Liver (tissue), 9 donors: ENCODE results near the gene GABBR2. TPM values are rescaled to one million over a fixed set of nuclear protein-coding genes. Genes with fewer than 3 reads are reported as not detected.

Source experiments
- DNase-seq: peaks from one replicate; pipeline ENCODE4 v3.0.0-alpha.2; 2017; ENCODE audit warnings: low spot score
- H3K27ac ChIP-seq, 2 donors: one replicate each; pipeline ENCODE4 v1.7.0; 2013; ENCODE audit warnings: inconsistent platforms in 2 of 2, low read length in 2 of 2, control low read depth in 1 of 2, low read depth in 1 of 2, mild to moderate bottlenecking in 1 of 2
- H3K27me3 ChIP-seq, 4 donors: one replicate each; pipeline versions ENCODE4 v1.6.1 to v1.7.0; 2013; ENCODE audit warnings: low read length in 3 of 4, inconsistent platforms in 1 of 4, mild to moderate bottlenecking in 1 of 4, moderate library complexity in 1 of 4; ENCODE audit not compliant: control insufficient read depth in 4 of 4, insufficient read depth in 4 of 4
- H3K36me3 ChIP-seq, 4 donors: one replicate each; pipeline versions ENCODE4 v1.6.1 to v1.7.0; 2013; ENCODE audit warnings: low read length in 3 of 4, mild to moderate bottlenecking in 3 of 4, low read depth in 1 of 4, moderate library complexity in 1 of 4; ENCODE audit not compliant: control insufficient read depth in 4 of 4, insufficient read depth in 3 of 4
- H3K4me1 ChIP-seq, 4 donors: one replicate each; pipeline versions ENCODE4 v1.6.1 to v1.7.0; 2013; ENCODE audit warnings: low read length in 3 of 4, mild to moderate bottlenecking in 3 of 4, moderate library complexity in 1 of 4; ENCODE audit not compliant: control insufficient read depth in 4 of 4, insufficient read depth in 4 of 4
- H3K4me3 ChIP-seq, 3 donors: one replicate each; pipeline versions ENCODE4 v1.6.1 to v1.7.0; 2013; ENCODE audit warnings: low read length in 3 of 3, control low read depth in 1 of 3, low read depth in 1 of 3, mild to moderate bottlenecking in 1 of 3
- H3K9ac ChIP-seq, 2 donors: one replicate each; pipeline ENCODE4 v1.7.0; 2013; ENCODE audit warnings: low read length in 2 of 2, mild to moderate bottlenecking in 2 of 2, moderate library complexity in 2 of 2, control low read depth in 1 of 2, low read depth in 1 of 2
- H3K9me3 ChIP-seq, 4 donors: one replicate each; pipeline versions ENCODE4 v1.6.1 to v1.7.0; 2013; ENCODE audit warnings: low read length in 3 of 4; ENCODE audit not compliant: control insufficient read depth in 4 of 4
- EGR1 ChIP-seq, 2 donors: IDR thresholded peaks; 2 replicates each; pipeline ENCODE4 v1.6.1; 2016 to 2018; ENCODE audit warnings: antibody characterized with exemption in 2 of 2, low read depth in 2 of 2
- FOXA1 ChIP-seq: IDR thresholded peaks from 2 replicates; pipeline ENCODE4 v1.6.1; 2016; ENCODE audit warnings: antibody characterized with exemption
- FOXA2 ChIP-seq: IDR thresholded peaks from 2 replicates; pipeline ENCODE4 v1.6.1; 2016; ENCODE audit warnings: antibody characterized with exemption
- GABPA ChIP-seq, 2 donors: IDR thresholded peaks in 1 of 2; conservative IDR thresholded peaks in 1 of 2; 2 replicates each; pipeline ENCODE4 v1.6.1; 2016; ENCODE audit warnings: antibody characterized with exemption in 2 of 2, mild to moderate bottlenecking in 1 of 2, moderate library complexity in 1 of 2
- HNF4A ChIP-seq, 2 donors: conservative IDR thresholded peaks; 2 replicates each; pipeline ENCODE4 v1.6.1; 2016; ENCODE audit warnings: antibody characterized with exemption in 2 of 2, mild to moderate bottlenecking in 2 of 2
- HNF4G ChIP-seq: IDR thresholded peaks from 2 replicates; pipeline ENCODE4 v1.6.1; 2016; ENCODE audit warnings: antibody characterized with exemption
- JUND ChIP-seq, 2 donors: IDR thresholded peaks; 2 replicates each; pipeline ENCODE4 v1.6.1; 2016; ENCODE audit warnings: antibody characterized with exemption in 2 of 2
- NR2F2 ChIP-seq: IDR thresholded peaks from 2 replicates; pipeline ENCODE4 v1.6.1; 2016; ENCODE audit warnings: antibody characterized with exemption
- RAD21 ChIP-seq, 2 donors: IDR thresholded peaks; 2 replicates each; pipeline ENCODE4 v1.6.1; 2016; ENCODE audit warnings: antibody characterized with exemption in 2 of 2, mild to moderate bottlenecking in 2 of 2
- RXRA ChIP-seq, 2 donors: IDR thresholded peaks; 2 replicates each; pipeline ENCODE4 v1.6.1; 2017 to 2018; ENCODE audit warnings: antibody characterized with exemption in 2 of 2, mild to moderate bottlenecking in 1 of 2
- SP1 ChIP-seq: IDR thresholded peaks from 2 replicates; pipeline ENCODE4 v1.6.1; 2018; ENCODE audit warnings: antibody characterized with exemption, mild to moderate bottlenecking
- TAF1 ChIP-seq: conservative IDR thresholded peaks from 2 replicates; pipeline ENCODE4 v1.6.1; 2016; ENCODE audit warnings: antibody characterized with exemption, mild to moderate bottlenecking
- YY1 ChIP-seq: IDR thresholded peaks from 2 replicates; pipeline ENCODE4 v1.6.1; 2016; ENCODE audit warnings: antibody characterized with exemption, mild to moderate bottlenecking
- WGBS: extraction: QIAGEN DNeasy Blood & Tissue Kit; methylation state at CpG from one replicate; pipeline ENCODE4 v1.1.7; 2013; 5-methylcytosine and 5-hydroxymethylcytosine counted together
- polyA plus RNA-seq, 2 donors: library from polyadenylated mRNA; stranded (reverse) in 1 of 2; unstranded in 1 of 2; fragments of 200-250 nt in 1 of 2; fragments of >200 nt in 1 of 2; fragmentation: Nextera tagmentation in 1 of 2; extraction: Ambion mirVana in 1 of 2; gene quantifications; one replicate each; pipeline versions ENCODE4 v1.2.1 to v1.2.3, GENCODE V29; 2013 to 2015
- total RNA-seq, 2 donors: library from RNA; depleted of rRNA; stranded (reverse); fragments of >200 nt; gene quantifications; one replicate each; pipeline ENCODE4 v1.2.3, GENCODE V29; 2014
- TF ChIP-seq, protein P1 (sequence below): IDR thresholded peaks from 2 replicates; pipeline ENCODE4 v1.6.1; 2016; ENCODE audit warnings: antibody characterized with exemption
- TF ChIP-seq, protein P2 (sequence below): IDR thresholded peaks from 2 replicates; pipeline ENCODE4 v1.6.1; 2016; ENCODE audit warnings: antibody characterized with exemption
- TF ChIP-seq, protein P3 (sequence below): fragments of 150-350 bp; IDR thresholded peaks from 2 replicates; pipeline ENCODE4 v1.5.1; 2017; ENCODE audit warnings: improper control_type of control experiment, low read depth, low read length; ENCODE audit not compliant: missing input control
- TF ChIP-seq, protein P4 (sequence below): IDR thresholded peaks from 2 replicates; pipeline ENCODE4 v1.6.1; 2016; ENCODE audit warnings: antibody characterized with exemption, mild to moderate bottlenecking
- TF ChIP-seq, protein P5 (sequence below): IDR thresholded peaks from 2 replicates; pipeline ENCODE4 v1.6.1; 2016; ENCODE audit warnings: antibody characterized with exemption
- donor health status: healthy.
- donor health status: healthy.
- donor health status: healthy.
- donor health status: healthy.
- donor health status: healthy.

GABBR2 gene
- total and polyA plus RNA-seq, 4 donors = 0.03 to 0.23 (median 0.08) TPM; not detected in 1

DNA sequence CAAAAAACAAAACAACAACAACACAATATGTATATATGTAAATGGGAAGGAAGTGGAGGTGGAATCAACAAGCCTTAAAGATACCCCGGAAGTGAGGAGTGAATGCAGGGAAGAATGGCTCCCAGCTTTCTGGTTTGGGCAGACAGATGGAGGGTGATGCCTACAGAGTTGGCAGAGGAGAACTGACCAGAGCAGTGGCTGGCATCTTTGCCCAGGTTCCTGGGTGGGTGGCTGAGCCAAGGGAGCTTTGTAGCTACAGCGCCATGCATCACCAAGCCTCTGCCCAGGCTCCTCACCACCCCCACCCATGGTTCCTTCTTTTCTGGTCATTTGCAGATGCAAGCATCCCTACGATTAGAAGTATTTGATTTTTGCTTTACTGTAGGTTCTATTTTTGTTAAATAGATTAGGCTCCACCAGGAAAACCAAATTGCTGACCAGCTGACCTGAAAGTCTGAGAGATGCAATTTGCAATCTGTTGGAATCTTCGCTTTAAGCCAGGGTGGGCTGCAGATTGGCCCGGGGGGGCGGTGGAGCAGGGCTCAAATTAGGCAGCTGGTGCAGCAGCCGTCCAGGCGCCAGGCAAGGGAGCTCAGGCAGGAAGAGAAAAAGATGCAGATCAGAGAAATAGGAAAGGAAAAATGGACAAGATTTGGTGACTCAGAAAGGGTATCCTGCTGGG lies 290.0 kb downstream of the GABBR2 start:
- TF ChIP-seq GABPA (IDR thresholded peaks at IDR 0.05 in 1 of 2, conservative IDR thresholded peaks at IDR 0.05 in 1 of 2) (no peak), SP1 (no peak), FOXA2 (no peak), FOXA1 (no peak), EGR1 (IDR thresholded peaks at IDR 0.05; ENCODE audit: low read depth in 2 of 2) (no peak), JUND (IDR thresholded peaks at IDR 0.05) (no peak), NR2F2 (no peak), HNF4G (no peak), RAD21 (IDR thresholded peaks at IDR 0.05) (no peak), RXRA (IDR thresholded peaks at IDR 0.05) (no peak), TAF1 (no peak), HNF4A (conservative IDR thresholded peaks at IDR 0.05) (no peak), YY1 (no peak)
- TF ChIP-seq, protein P1, sequence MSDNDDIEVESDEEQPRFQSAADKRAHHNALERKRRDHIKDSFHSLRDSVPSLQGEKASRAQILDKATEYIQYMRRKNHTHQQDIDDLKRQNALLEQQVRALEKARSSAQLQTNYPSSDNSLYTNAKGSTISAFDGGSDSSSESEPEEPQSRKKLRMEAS = no peak
- TF ChIP-seq, protein P2, sequence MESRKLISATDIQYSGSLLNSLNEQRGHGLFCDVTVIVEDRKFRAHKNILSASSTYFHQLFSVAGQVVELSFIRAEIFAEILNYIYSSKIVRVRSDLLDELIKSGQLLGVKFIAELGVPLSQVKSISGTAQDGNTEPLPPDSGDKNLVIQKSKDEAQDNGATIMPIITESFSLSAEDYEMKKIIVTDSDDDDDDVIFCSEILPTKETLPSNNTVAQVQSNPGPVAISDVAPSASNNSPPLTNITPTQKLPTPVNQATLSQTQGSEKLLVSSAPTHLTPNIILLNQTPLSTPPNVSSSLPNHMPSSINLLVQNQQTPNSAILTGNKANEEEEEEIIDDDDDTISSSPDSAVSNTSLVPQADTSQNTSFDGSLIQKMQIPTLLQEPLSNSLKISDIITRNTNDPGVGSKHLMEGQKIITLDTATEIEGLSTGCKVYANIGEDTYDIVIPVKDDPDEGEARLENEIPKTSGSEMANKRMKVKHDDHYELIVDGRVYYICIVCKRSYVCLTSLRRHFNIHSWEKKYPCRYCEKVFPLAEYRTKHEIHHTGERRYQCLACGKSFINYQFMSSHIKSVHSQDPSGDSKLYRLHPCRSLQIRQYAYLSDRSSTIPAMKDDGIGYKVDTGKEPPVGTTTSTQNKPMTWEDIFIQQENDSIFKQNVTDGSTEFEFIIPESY = no peak
- TF ChIP-seq, protein P3, sequence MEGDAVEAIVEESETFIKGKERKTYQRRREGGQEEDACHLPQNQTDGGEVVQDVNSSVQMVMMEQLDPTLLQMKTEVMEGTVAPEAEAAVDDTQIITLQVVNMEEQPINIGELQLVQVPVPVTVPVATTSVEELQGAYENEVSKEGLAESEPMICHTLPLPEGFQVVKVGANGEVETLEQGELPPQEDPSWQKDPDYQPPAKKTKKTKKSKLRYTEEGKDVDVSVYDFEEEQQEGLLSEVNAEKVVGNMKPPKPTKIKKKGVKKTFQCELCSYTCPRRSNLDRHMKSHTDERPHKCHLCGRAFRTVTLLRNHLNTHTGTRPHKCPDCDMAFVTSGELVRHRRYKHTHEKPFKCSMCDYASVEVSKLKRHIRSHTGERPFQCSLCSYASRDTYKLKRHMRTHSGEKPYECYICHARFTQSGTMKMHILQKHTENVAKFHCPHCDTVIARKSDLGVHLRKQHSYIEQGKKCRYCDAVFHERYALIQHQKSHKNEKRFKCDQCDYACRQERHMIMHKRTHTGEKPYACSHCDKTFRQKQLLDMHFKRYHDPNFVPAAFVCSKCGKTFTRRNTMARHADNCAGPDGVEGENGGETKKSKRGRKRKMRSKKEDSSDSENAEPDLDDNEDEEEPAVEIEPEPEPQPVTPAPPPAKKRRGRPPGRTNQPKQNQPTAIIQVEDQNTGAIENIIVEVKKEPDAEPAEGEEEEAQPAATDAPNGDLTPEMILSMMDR = no peak
- TF ChIP-seq, protein P4, sequence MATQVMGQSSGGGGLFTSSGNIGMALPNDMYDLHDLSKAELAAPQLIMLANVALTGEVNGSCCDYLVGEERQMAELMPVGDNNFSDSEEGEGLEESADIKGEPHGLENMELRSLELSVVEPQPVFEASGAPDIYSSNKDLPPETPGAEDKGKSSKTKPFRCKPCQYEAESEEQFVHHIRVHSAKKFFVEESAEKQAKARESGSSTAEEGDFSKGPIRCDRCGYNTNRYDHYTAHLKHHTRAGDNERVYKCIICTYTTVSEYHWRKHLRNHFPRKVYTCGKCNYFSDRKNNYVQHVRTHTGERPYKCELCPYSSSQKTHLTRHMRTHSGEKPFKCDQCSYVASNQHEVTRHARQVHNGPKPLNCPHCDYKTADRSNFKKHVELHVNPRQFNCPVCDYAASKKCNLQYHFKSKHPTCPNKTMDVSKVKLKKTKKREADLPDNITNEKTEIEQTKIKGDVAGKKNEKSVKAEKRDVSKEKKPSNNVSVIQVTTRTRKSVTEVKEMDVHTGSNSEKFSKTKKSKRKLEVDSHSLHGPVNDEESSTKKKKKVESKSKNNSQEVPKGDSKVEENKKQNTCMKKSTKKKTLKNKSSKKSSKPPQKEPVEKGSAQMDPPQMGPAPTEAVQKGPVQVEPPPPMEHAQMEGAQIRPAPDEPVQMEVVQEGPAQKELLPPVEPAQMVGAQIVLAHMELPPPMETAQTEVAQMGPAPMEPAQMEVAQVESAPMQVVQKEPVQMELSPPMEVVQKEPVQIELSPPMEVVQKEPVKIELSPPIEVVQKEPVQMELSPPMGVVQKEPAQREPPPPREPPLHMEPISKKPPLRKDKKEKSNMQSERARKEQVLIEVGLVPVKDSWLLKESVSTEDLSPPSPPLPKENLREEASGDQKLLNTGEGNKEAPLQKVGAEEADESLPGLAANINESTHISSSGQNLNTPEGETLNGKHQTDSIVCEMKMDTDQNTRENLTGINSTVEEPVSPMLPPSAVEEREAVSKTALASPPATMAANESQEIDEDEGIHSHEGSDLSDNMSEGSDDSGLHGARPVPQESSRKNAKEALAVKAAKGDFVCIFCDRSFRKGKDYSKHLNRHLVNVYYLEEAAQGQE = no peak
- TF ChIP-seq, protein P5, sequence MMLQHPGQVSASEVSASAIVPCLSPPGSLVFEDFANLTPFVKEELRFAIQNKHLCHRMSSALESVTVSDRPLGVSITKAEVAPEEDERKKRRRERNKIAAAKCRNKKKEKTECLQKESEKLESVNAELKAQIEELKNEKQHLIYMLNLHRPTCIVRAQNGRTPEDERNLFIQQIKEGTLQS = no peak
- Histone ChIP-seq H3K27me3 (no peaks in the 10 kb centered on the region), H3K27ac (no peak overlapping the region), H3K4me3 (no peak overlapping the region), H3K4me1 (no peaks in the 10 kb centered on the region), H3K9ac (no peak overlapping the region), H3K9me3 (peaks cover 0 to 5% (median 3%) of the 10 kb centered on the region in 4 donors), H3K36me3 (no peaks in the 10 kb centered on the region)
- WGBS = 88% methylated on average over 8 of the region's 8 CpGs
- DNase-seq = no peak
